Activated naive CD8-positive, alpha-beta T cell treated with anti-CD3 and anti-CD28 coated beads, Interleukin-2, amount 50 U/mL, for 16 hours (primary cell): ENCODE measurements around the gene MICALL2.

Experiments
- DNase-seq: peaks from one replicate; pipeline ENCODE4 v3.0.0-alpha.2; 2020; ENCODE audit warnings: low read depth, low spot score

MICALL2 gene

DNA sequence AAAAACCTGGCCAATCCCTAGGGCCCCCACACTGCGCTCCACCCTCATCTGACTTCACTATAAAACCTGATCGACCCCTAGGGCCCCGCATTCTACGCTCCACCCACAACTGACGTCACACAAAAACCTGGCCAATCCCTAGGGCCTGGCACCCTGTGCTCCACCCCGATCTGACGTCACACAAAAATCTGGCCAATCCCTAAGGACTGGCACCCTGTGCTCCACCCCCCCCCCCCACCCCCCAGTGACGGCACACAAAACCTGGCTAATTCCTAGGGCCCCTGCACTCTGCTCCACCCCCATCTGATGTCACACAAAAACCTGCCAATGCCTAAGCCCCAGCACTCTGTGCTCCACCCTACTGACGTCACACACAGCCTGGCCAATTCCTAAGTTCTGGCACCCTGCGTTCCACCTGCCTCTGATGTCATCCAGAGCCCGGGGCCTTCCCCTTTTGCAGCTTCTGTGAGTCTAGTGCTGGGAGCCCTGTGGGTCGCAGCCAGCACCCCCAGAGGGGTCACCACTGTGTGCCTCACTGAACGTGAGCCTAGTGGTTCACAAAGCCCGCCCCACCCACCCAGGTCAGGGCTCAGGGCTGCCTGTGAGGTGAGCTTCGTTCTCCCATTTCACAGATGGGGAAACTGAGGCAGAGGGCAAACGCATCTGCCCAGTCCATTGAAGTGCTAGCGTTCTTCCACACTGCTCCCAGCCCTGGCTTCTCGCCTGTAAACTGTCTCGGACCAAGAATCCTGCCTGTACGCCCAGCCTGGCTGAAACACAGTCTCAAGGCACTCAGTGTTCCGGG lies 40.6 kb downstream of the MICALL2 start:
- no peak for DNase-seq

DNA sequence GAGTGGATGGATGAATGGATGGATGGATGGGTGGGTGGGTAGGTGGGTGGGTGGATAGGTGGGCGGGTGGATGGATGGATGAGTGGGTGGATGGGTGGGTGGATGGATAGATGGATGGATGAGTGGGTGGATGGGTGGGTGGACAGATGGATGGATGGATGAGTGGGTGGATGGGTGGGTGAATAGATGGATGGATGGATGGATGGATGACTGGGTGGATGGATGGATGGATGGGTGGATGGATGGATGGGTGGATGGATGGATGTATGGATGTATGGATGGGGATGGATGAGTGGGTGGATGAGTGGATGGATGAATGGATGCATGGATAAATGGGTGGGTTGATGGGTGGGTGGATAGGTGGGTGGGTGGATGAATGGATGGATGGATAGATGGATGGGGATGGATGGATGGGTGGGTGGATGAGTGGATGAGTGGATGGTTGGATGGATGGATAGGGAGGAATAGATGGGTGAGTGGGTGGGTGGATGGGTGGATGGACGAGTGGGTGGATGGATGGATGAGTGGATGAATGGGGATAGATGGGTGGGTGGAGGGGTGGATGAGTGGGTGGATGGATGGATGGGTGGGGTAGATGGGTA lies 43.8 kb downstream of the MICALL2 start:
- no peak for DNase-seq

DNA sequence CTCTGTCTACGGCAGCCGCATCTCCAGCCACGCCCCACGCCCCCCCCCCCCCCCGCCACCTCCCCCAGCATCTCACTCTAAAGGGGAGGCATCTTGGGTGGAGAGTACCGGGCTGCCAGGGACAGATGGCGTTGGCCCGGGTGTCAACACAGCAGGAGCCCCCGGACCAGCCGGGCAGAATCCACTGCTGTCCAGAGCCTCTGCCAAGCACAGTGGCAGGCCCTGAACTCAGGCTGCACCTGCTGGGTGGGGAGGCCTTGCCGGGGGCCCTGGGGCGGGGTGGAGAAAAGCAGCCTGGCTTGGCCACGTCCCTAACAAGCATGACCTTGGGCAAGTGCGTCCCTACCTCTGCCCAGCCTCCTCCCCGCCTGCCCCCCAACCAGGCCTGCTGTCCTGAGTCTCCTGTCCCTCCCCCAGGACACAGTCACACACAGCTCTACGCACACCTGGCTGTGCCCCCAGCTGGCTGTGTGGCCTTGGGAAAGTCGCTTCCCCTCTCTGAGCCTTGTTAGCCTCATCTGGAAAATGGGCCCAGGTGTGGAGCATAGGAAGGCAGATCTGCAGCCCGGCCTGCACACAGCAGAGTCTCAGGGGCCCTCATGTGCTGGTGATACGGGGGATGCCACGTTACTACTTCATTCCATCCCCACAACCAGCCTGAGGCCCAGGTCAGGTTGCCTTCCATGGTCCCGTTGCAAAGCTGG lies 45.2 kb downstream of the MICALL2 start:
- no peak for DNase-seq

DNA sequence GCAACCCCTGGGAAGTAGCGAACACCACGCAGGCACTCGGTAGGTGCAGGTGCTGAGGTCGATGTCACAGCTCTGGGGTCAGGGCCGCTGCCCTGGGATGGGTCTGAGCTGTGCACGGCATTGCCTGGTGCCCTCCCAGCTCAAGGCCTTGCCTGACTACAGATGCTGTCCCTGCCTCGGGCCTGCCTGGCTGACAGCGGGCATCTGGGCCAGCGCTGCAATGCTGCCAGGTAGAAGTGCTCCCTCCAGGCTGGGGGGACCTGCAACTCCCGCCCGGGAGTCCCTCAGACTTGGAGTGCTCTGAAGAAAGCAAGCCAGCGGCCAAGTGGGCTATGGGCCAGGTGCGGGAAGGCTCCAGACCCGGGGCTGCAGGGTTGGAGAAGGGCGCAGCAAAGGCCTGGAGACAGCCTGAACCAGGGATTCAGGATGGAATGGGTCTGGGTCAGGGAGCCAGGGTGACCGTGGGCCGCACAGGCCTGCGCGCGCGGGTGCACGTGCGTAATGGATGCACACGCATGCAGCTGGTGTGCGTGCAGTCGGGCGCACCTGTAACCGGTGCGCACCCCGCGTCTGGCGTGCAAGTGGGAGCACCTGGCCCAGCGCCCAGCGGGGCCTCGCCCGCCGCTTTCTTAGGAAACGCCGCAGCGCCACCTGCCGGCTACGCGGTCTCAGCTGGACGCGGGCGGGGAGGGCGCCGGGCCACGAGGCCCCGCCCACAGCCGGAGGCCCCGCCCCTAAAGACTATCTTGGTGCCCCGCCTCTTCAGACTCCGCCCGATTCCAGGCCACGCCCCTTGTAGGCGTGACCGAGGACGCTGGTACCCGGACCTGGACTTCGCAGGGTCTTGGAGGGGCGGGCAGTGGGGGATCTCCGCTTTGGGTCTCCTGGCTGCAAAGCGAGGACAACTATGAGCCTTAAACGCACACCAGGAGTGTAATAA lies 46.7 kb downstream of the MICALL2 start:
- DNase-seq: peak; percentile 78

DNA sequence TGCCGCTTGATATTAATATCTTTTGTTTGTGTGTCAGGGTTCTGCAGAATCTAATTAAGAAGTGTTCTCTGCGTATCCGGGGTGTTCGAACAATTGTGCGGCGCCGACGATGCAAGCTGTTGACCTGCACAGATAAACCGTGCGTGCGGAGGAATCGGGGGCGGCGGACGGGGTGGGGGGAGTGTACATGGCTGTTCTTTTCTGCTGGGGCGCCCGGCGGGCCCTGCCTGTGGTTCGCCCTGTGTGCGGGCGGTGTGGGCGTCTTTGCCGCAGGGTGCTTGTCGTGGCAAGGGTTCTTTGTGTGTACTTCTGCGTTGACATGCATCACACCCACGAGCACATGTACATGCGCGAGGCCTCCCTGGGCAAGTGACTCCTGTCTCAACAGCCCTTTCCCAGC lies 47.9 kb downstream of the MICALL2 start:
- no peak for DNase-seq

DNA sequence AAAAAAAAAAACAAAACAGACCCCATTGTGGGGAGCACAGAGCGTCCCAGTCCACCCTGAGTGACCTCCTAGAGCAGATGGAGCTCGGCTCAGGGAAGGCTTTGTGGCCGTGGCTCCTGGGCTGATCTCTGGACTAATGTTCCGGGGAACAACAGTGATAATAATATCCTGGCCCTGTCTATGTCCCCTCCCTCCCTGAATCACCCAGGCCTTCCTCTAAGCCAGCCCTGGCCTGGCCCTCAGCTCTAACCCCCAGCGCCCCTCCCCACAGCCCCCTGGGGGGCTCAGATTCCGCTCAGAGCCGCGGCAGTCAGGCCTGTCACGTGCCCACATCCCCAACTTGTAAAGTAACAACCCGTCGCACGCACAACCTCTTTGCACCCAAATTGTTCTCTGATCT lies 48.3 kb downstream of the MICALL2 start:
- no peak for DNase-seq

DNA sequence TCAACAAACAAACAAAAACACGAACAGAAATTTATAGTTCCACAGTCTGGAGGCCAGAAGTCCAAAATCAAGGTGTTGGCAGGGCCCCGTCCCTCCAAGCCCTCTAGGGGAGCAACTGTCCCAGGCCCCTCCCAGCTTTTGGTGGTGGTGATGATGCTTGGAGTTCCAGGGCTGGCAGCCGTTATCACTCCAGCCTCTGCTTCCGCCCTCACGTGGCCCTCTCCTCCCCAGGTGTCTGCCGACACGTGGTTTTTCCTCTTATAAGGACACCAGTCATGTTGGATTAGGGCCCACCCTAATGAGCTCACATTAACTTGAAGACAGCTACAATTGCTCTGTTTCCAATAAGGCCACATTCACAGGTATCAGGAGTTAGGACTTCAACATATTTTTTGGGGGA lies 49.7 kb downstream of the MICALL2 start:
- DNase-seq: no peak

DNA sequence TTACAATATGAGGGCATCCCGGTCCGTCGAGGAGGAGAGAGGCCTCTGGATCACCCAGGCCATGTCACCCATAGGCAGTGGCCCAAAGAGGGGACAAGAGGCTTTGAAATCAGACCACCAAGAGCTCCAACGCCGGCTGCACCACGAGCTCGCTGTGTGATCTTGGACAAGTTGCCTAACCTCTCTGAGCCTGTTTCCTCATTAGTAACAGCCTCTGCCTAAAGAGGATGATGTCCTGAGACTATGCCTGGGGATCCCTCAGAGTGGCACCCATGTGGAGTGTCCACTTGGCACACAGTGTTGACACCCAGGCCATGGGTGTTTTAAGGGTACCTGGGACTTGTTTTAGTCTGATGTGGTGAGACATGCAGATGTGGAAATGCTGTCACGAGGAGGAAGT lies 50.8 kb downstream of the MICALL2 start:
- DNase-seq: no peak

DNA sequence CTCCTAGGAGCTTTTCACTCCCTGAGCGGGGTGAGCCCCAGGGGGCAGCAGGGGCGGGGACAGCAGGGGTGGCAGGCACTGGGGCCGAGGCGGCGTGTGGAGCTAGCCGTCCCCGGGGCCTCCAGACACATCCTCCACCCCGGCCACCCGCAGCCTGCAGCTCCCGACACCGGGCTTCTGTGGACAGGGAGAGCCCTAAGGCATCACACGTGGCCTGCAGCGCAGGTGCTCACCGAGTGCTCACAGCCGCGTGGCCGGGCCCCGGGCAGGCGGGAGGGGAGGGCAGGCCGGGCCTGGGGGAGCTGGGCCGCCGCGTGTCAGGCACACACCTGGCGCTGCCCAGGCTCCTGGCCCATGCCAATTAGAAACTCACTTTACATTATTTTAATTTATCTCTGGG lies 51.4 kb downstream of the MICALL2 start:
- no peak for DNase-seq

DNA sequence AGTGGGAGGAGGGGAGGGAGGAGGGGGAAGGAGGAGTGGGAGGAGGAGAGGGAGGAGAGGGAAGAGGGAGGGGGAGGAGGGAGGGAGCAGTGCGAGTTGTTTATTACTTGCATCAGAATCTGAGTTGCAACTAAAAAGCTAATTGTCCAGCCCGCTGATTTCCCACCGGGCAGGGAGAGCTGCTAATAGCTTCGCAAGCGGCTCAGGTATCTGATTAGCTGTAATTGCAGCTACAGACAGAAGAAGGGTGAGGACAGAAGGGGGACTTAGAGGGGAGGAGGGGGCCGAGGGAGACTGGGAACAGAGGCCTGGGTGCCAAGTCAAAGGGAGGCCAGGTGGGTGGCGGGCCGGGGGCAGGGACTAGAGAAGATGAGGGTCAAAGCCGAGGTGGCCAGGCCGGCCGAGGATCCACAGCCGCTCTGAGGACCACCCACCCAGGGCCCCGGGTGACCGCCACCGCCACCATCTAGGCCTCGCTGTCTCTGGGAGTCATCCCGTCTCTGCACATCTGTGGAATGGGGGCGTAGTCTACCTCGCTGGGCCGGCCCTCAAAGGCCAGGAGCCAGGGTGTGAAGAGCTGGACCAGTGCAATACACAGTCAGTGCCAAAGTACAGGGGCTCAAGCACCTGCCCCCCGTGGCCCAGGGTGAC lies 54.2 kb downstream of the MICALL2 start:
- no peak for DNase-seq

DNA sequence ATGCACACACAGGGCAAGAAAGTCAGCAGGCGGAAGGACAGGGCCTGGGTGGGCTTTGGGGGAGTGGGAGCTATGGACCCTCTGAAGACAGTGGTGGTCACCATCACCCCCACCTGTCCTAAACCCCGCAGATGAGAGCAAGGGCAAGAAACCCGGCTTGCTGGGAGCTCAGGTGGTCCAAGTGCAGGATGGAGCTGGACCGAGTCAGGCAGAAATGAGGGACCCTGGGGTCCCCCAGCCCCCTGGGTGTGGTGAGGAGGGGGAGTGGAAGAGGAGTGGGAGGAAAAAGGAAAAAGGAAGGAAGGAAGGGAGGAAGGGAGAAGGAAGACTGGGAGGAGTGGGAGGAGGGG lies 54.8 kb downstream of the MICALL2 start:
- no peak for DNase-seq

DNA sequence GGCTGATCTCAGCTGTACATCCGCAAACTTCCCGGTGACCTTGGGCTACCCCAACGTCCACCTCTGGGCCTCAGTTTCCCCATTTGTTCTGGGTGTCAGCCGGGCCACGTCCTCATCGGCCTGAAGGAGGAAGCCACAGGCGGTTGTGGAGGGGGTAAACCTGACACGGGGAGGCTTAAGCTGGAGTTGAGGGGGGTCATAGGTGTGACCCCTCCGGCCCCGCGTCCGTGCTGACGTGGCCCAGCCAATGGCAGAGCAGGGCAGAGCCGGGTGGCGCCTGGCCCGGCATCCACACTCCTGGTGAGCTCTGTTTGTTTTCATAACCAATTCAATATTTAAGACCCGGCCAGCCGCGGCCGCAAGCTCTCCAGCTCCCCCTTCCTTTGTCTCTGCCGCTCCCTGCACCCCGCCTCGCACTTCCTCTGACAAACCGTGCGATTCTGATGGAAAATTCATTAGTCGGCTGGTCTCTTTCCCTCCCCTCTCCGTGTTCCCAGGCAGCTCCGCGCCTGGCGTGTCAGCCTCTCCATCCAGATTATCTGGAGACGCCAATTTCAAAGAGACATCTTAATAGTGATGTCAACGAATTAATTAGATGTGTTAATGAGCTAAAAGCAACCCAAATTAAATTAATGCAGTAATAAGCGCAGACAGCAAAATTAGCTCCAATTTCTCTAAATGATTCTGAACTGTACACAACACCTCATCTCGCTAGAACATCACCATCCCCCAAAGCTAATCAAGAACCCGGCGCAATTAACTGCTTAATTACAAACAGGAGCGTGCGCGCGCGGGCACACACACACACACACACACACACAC lies 55.4 kb downstream of the MICALL2 start:
- no peak for DNase-seq

DNA sequence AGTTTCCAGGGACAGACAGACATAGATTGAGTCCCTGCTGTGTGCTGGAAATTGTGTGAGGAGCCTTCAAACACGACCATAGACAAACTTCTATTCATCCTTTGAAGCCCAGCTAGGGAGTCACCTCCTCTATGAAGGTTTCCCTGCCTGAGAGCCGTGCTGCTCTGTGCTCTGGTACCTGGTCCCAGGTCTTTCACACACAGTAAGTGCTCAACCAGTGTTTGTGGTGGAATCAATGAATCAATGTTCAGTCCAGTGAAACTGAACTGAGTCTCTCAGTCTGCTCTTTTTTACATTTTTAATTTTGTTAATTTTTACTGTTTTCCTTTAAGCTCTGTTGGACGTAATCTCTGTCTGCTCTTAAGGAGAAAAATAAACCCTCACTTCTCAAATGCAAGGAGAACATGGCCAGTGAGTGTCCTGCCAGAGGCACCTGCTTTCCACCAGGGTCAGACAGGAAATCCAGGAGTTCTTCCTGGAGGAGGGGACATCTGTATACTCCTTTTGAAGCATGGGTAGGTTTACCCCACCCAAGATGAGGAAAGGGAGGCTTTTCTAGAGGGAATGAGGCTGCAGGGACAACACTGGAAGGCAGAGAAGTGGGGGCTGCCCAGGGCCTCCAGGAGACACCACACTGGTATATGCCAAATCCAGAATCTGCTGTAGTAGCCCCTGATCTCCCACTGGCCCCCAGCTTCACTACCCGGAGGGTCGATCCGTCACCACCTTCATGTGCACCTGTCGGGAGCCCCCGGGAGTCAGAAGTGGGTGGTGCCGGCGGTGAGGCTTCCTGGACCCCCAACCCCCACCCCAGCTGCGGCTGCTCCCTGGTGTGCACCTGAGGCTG lies 56.3 kb downstream of the MICALL2 start:
- no peak for DNase-seq

DNA sequence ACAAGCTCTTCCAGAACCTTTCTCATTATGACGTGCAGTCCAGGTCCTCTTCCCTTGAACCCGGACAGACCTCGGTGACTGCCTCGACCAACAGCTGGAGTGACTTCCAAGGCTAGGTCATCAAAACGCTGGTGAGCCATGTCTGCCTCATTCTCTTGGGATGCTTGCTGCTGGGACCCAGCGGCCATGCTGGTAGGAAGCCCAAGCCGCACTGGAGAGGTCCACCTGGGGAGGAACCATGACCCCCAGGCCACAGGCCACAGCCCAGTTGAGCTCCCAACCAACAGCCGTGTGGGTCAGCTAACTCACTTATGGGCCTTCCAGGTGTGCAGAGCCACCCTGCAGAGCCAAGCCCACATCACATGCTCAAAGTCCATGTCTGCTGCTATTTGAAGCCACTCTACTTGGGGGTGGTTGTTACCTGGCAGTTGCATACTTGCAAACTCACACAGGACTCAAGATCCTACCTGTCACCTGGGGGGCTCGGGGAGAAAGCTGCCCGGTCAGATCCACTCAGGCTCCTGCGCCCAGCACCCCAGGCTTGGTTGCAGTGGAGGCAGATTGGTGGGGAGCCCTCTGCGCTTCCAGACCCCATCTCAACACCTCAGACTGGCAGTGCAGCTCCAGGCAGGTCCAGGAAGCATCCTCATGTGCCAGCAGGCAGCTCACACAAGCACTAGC lies 57.0 kb downstream of the MICALL2 start:
- DNase-seq: no peak

DNA sequence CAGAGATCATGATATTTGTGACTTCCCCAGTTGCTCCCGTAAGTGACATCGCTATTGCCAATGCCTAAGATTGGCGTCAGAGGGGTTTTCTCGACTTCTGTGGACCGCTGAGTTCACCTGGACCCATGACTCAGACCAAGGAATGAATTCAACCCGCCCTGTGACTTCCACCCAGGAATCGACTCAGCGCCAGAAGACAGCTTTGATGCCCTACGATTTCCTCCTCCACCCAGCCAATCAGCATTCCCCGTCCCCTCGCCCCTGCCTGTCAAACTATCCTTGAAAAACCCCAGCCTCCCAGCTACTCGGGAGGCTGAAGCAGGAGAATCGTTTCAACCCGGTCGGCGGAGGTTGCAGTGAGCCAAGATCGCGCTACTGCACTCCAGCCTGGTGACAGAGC lies 58.3 kb downstream of the MICALL2 start:
- no peak for DNase-seq

DNA sequence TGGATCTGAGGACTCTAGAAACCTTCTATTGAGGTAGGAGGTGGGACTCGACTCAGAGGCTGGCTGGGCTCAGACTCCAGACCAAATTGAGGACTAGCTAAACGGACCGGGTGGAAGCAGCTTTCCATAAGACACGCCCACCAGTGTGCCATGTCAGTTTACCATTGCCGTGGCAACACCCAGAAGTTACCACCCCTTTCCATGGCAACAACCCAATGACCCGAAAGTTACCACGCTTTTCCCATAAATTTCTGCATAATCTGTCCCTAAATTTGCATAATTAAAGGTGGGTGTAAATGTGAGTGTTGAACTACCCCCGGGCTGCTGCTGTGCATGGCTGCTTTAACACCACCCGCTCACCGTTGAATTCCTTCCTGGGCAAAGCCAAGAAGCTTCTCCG lies 58.9 kb downstream of the MICALL2 start:
- DNase-seq: no peak

DNA sequence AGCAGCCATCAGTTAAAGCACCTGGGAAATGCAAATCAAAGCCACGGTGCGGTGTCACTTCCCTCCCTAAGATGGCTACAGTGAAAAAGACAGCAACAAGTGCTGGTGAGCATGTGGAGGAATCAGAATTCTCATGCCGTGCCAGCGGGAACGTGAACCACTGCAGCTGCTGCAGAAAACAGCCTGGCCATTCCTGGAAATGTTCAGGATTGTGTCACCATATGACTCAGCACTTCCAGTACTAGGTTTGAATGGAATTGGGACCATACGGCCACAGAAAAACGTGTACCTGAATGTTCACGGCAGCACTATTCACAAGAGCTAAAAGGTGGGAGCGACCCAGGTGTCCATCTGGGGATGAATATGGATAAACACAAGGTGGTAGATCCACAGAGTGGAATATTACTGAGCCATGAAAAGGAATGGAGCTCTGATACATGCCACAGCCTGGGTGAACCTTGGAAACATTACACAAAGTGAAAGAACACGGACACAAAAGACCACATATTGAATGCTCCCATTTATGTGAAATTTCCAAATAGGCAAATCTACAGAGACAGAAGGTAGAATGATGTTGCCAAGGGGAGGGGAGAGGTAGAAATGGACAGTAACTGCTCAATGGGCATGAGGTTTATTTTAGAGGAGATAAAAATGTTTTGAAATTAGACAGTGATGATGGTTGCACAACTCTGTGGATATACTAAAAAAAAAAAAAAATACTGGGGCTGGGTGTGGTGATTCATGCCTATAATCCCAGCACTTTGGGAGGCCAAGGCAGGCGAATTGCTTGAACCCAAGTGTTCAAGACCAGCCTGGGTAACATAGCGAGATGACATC lies 61.6 kb downstream of the MICALL2 start:
- no peak for DNase-seq

DNA sequence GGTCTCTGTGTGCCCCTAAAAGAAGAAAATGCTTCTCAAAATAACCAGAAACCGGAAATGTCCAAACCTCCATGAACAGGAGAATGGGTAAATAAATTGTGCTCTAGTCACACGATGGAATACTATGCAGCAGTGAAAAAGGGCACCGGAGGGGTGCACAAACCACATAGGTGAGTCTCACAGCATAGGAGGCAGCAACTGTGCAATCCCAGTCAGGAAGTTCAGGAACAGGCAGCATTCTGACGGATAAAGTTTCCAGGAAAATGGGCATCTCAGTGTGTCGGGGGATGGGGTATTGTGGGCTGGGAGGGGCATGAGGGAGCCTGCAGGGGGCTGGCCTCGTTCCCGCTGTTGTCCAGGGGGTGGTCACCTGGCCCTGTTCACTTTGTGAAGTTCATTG lies 63.1 kb downstream of the MICALL2 start:
- DNase-seq: no peak
